ENCODE measurements around the gene AMACR. TPM values are rescaled to one million over a fixed set of nuclear protein-coding genes. Genes with fewer than 3 reads are reported as not detected.

Gene AMACR
- total RNA-seq, 1 experiment from 2014 or later, result 9.1 TPM

- no peak for TF ChIP-seq CTCF (IDR thresholded peaks at IDR 0.05; ENCODE audit: unreplicated experiment)
- no peaks in the 10 kb centered on the region for H3K36me3 Mint-ChIP-seq (ENCODE audit: insufficient read depth, unreplicated experiment)
- peaks cover 7% of the 10 kb centered on the region for H3K4me1 Mint-ChIP-seq (ENCODE audit: low read depth, unreplicated experiment)
- CTCF ChIA-PET, result no interaction called here
- H3K27me3 Mint-ChIP-seq (ENCODE audit: unreplicated experiment), result no peaks in the 10 kb centered on the region
- no peak overlapping the region for H3K4me3 Mint-ChIP-seq (ENCODE audit: low read depth, unreplicated experiment)
- no peak for DNase-seq
- H3K27ac Mint-ChIP-seq (ENCODE audit: unreplicated experiment), result no peak overlapping the region
- intact Hi-C loops (cut with micrococcal nuclease; ENCODE audit: unreplicated experiment), result no loop called here
- no peaks in the 10 kb centered on the region for H3K9me3 Mint-ChIP-seq (ENCODE audit: low read depth, unreplicated experiment)
- no TSS peak for BruUV-seq (replicated peaks)
These were observed 13.5 kb upstream of the AMACR start for GRCh38 chr5:34021334-34021733.

GRCh38 chr5:34020726-34021125 lies 12.9 kb upstream of the AMACR start:
- Mint-ChIP-seq H3K4me3 (ENCODE audit: low read depth, unreplicated experiment) (no peak overlapping the region), H3K4me1 (ENCODE audit: low read depth, unreplicated experiment) (peaks cover under 1% of the 10 kb centered on the region), H3K36me3 (ENCODE audit: insufficient read depth, unreplicated experiment) (no peaks in the 10 kb centered on the region), H3K27me3 (ENCODE audit: unreplicated experiment) (no peaks in the 10 kb centered on the region), H3K9me3 (ENCODE audit: low read depth, unreplicated experiment) (no peaks in the 10 kb centered on the region), H3K27ac (ENCODE audit: unreplicated experiment) (no peak overlapping the region)
- DNase-seq, result no peak
- intact Hi-C loops (cut with micrococcal nuclease; ENCODE audit: unreplicated experiment), result no loop called here
- BruUV-seq (replicated peaks), result no TSS peak
- CTCF ChIA-PET, result no interaction called here
- no peak for TF ChIP-seq CTCF (IDR thresholded peaks at IDR 0.05; ENCODE audit: unreplicated experiment)

GRCh38 chr5:34017254-34017653 lies 9.4 kb upstream of the AMACR start:
- TF ChIP-seq CTCF (IDR thresholded peaks at IDR 0.05; ENCODE audit: unreplicated experiment), result no peak
- Mint-ChIP-seq H3K27ac (ENCODE audit: unreplicated experiment) (no peak overlapping the region), H3K4me1 (ENCODE audit: low read depth, unreplicated experiment) (no peaks in the 10 kb centered on the region), H3K36me3 (ENCODE audit: insufficient read depth, unreplicated experiment) (no peaks in the 10 kb centered on the region), H3K27me3 (ENCODE audit: unreplicated experiment) (no peaks in the 10 kb centered on the region), H3K4me3 (ENCODE audit: low read depth, unreplicated experiment) (no peak overlapping the region), H3K9me3 (ENCODE audit: low read depth, unreplicated experiment) (no peaks in the 10 kb centered on the region)
- intact Hi-C loops (cut with micrococcal nuclease; ENCODE audit: unreplicated experiment), result no loop called here
- no TSS peak for BruUV-seq (replicated peaks)
- CTCF ChIA-PET, result no interaction called here
- no peak for DNase-seq

GRCh38 chr5:34016750-34017149 lies 8.9 kb upstream of the AMACR start:
- no TSS peak for BruUV-seq (replicated peaks)
- Mint-ChIP-seq H3K9me3 (ENCODE audit: low read depth, unreplicated experiment) (no peaks in the 10 kb centered on the region), H3K36me3 (ENCODE audit: insufficient read depth, unreplicated experiment) (no peaks in the 10 kb centered on the region), H3K4me3 (ENCODE audit: low read depth, unreplicated experiment) (no peak overlapping the region), H3K4me1 (ENCODE audit: low read depth, unreplicated experiment) (no peaks in the 10 kb centered on the region), H3K27ac (ENCODE audit: unreplicated experiment) (no peak overlapping the region), H3K27me3 (ENCODE audit: unreplicated experiment) (no peaks in the 10 kb centered on the region)
- CTCF ChIA-PET, result interaction anchor here (0.6 kb wide), 1 partner anchor 989 kb away, joined by 3 read pairs; no protein-coding TSS in a partner anchor
- no peak for TF ChIP-seq CTCF (IDR thresholded peaks at IDR 0.05; ENCODE audit: unreplicated experiment)
- intact Hi-C loops (cut with micrococcal nuclease; ENCODE audit: unreplicated experiment), result no loop called here
- DNase-seq, result no peak

Data from Calu3 (cell line).